Stimulated activated naive CD8-positive, alpha-beta T cell treated with anti-CD3 and anti-CD28 coated beads, Interleukin-15, amount 100 ng/mL, for 72 hours (primary cell): ENCODE measurements around the gene TRIM22.

Source experiments
- ATAC-seq: fragments of 150-1000 bp; cut with Tn5 transposase; 2 replicates; pipeline ENCODE4 v1.10.0; 2021; ENCODE audit warnings: mild to moderate bottlenecking, moderate library complexity
- DNase-seq, 2 donors: peaks; one replicate each; pipeline ENCODE4 v3.0.0; 2021 to 2022
- H3K27ac Mint-ChIP-seq, 2 donors: one replicate each; pipeline ENCODE4 v1.8.0; 2022; ENCODE audit warnings: mild to moderate bottlenecking in 2 of 2, mixed read lengths in 2 of 2, moderate library complexity in 2 of 2
- H3K27me3 Mint-ChIP-seq: one replicate; pipeline ENCODE4 v1.8.0; 2022; ENCODE audit warnings: mixed read lengths
- H3K4me1 Mint-ChIP-seq: one replicate; pipeline ENCODE4 v1.8.0; 2022; ENCODE audit warnings: mild to moderate bottlenecking, mixed read lengths
- H3K4me3 Mint-ChIP-seq, 2 donors: one replicate each; pipeline ENCODE4 v1.8.0; 2022; ENCODE audit warnings: mild to moderate bottlenecking in 2 of 2, mixed read lengths in 2 of 2, moderate library complexity in 1 of 2
- H3K9me3 Mint-ChIP-seq, 2 donors: one replicate each; pipeline ENCODE4 v1.8.0; 2022; ENCODE audit warnings: mixed read lengths in 2 of 2

TRIM22 gene

GRCh38 chr11:5753943-5754342 lies 64.4 kb downstream of the TRIM22 start, which contains the start of gene OR52N4:
OR52N4 (plus strand) TSS chr11:5754243; CDS start chr11:5754741, 498 bp downstream.
- Mint-ChIP-seq H3K27me3 (no peaks in the 10 kb centered on the region), H3K27ac (no peak within 1 kb of the TSS), H3K9me3 (no peaks in the 10 kb centered on the region), H3K4me1 (no peaks in the 10 kb centered on the region), H3K4me3 (no peak within 1 kb of the TSS)
- DNase-seq (no peak), ATAC-seq (no peak)
